Activated naive CD4-positive, alpha-beta T cell treated with anti-CD3 and anti-CD28 coated beads for 36 hours (primary cell): ENCODE results near the gene SFT2D3. TPM values are rescaled to one million over a fixed set of nuclear protein-coding genes. Genes with fewer than 3 reads are reported as not detected.

Experiments used
- CTCF ChIA-PET: fragments of 350-600 bp; sonication (Branson Sonifier 250); formaldehyde crosslinking; loops from one replicate; lab custom pipeline; 2021; ENCODE audit warnings: antibody characterized with exemption; lab: Charles Lee
- DNase-seq: peaks from one replicate; pipeline ENCODE4 v3.0.0-alpha.2; 2020
- H3K27ac Mint-ChIP-seq: one replicate; pipeline ENCODE4 v1.8.0; 2021; ENCODE audit warnings: mild to moderate bottlenecking, mixed read lengths
- H3K27me3 Mint-ChIP-seq: one replicate; pipeline ENCODE4 v1.8.0; 2021; ENCODE audit warnings: low read depth, mixed read lengths
- H3K36me3 Mint-ChIP-seq: one replicate; pipeline ENCODE4 v1.8.0; 2021; ENCODE audit warnings: low read depth, mixed read lengths
- H3K4me1 Mint-ChIP-seq: one replicate; pipeline ENCODE4 v1.8.0; 2021; ENCODE audit warnings: low read depth, mixed read lengths
- H3K4me3 Mint-ChIP-seq: one replicate; pipeline ENCODE4 v1.8.0; 2021; ENCODE audit warnings: mild to moderate bottlenecking, moderate library complexity, mixed read lengths
- H3K9me3 Mint-ChIP-seq: one replicate; pipeline ENCODE4 v1.8.0; 2021; ENCODE audit warnings: mixed read lengths
- intact Hi-C: fragments of 100-400 bp; cut with micrococcal nuclease; formaldehyde crosslinking; loops from one replicate; pipeline ENCODE4 v1.15.1; 2023
- total RNA-seq, 2 experiments: library from RNA; stranded (reverse); gene quantifications; one replicate each; pipeline ENCODE4 v1.2.3, GENCODE V29; 2021

Gene SFT2D3
- total RNA-seq, 2 experiments from 2014 or later: 3.1 to 3.3 TPM

DNA sequence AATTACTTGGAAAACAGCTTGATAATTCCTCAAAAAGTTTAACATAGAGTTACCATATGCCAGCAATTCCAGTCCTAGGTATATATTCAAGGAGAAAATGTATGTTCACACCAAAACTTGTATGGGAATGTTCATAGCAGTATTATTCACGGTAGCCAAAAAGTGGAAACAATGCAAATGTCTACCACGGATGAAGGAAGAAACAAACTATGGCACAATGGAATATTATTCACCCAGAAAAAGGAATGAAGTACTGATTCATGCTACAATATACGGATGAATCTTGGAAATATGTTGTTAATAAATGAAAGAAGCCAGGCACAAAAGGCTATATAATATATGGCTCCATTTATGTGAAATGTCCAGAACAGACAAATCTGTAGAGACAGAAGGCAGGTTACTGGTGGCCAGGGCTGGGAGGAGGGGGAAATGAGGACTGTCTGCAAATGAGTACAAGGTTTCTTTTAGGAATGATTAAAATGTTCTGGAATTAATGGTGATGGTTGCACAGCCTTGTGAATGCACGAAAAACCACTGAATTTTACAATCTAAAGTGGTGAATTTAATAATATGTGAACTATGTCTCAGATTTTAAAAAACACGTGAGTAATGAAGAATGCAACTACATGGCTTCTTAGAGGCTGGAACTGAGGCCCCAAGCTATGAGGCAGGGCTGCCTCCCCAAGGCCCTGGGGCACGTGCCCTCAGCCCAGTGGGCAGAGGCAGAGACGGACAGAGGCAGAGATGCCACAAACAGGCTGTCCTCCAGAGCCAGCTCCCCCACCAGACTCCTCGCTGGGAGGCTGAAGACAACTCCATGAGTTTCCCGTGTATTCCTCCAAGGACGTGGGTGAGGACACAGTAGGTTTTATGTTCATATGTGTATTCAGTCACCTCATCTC is 31.0 kb upstream of the SFT2D3 start:
- CTCF ChIA-PET: interaction anchor here (0.7 kb wide), 1 partner anchor 191 kb away, joined by 3 read pairs; no protein-coding TSS in a partner anchor
- Mint-ChIP-seq H3K27me3 (peaks cover 54% of the 10 kb centered on the region), H3K9me3 (no peaks in the 10 kb centered on the region), H3K27ac (no peak overlapping the region), H3K4me3 (no peak overlapping the region), H3K36me3 (no peaks in the 10 kb centered on the region), H3K4me1 (peaks cover 4% of the 10 kb centered on the region)
- no peak for DNase-seq
- intact Hi-C loops: no loop called here

DNA sequence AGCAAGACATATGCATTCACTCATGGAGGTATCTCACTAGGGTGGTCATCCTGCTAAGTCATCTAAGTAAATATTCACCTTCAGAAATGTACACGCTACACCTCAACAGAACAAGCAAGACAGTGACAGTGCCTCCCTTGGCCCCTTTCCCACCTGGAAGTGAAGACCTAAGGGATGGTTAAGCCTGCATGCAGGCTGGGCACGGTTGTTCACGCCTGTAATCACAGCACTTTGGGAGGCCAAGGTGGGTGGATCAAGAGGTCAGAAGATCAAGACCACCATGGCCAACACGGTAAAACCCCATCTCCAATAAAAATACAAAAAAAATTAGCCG is 30.4 kb upstream of the SFT2D3 start:
- Mint-ChIP-seq H3K36me3 (no peaks in the 10 kb centered on the region), H3K4me3 (no peak overlapping the region), H3K9me3 (no peaks in the 10 kb centered on the region), H3K27ac (no peak overlapping the region), H3K27me3 (peaks cover 52% of the 10 kb centered on the region), H3K4me1 (peaks cover 7% of the 10 kb centered on the region)
- DNase-seq: no peak
- CTCF ChIA-PET: interaction anchor here (0.7 kb wide), 1 partner anchor 192 kb away, joined by 3 read pairs; no protein-coding TSS in a partner anchor
- intact Hi-C loops: no loop called here

- peaks cover 10% of the 10 kb centered on the region for H3K4me1 Mint-ChIP-seq
- CTCF ChIA-PET: interaction anchor here (1.3 kb wide), 1 partner anchor 22 kb away, joined by 6 read pairs; no protein-coding TSS in a partner anchor
- H3K4me3 Mint-ChIP-seq: no peak overlapping the region
- DNase-seq: no peak
- H3K27me3 Mint-ChIP-seq: peaks cover 50% of the 10 kb centered on the region
- intact Hi-C loops: no loop called here
- no peaks in the 10 kb centered on the region for H3K9me3 Mint-ChIP-seq
- H3K36me3 Mint-ChIP-seq: no peaks in the 10 kb centered on the region
- H3K27ac Mint-ChIP-seq: no peak overlapping the region
Measured at GRCh38 chr2:127671557-127672302, 29.6 kb upstream of the SFT2D3 start.

GRCh38 chr2:127672341-127673224 is 28.7 kb upstream of the SFT2D3 start:
- CTCF ChIA-PET: interaction anchor here (1.3 kb wide), 1 partner anchor 23 kb away, joined by 6 read pairs; no protein-coding TSS in a partner anchor

GRCh38 chr2:127673291-127674069 is 27.8 kb upstream of the SFT2D3 start:
- no peaks in the 10 kb centered on the region for H3K36me3 Mint-ChIP-seq
- H3K4me3 Mint-ChIP-seq: peak overlapping the region; percentile 54
- CTCF ChIA-PET: interaction anchor here (0.6 to 1.4 kb wide), 2 partner anchors 8 to 19 kb away, joined by 3 read pairs; no protein-coding TSS in a partner anchor
- DNase-seq: no peak
- H3K4me1 Mint-ChIP-seq: peaks cover 10% of the 10 kb centered on the region
- intact Hi-C loops: no loop called here
- peaks cover 52% of the 10 kb centered on the region for H3K27me3 Mint-ChIP-seq
- no peak overlapping the region for H3K27ac Mint-ChIP-seq
- no peaks in the 10 kb centered on the region for H3K9me3 Mint-ChIP-seq

More at GRCh38 chr2:127672341-127673224, 28.7 kb upstream of the SFT2D3 start:
- no peaks in the 10 kb centered on the region for H3K36me3 Mint-ChIP-seq
- no peak overlapping the region for H3K4me3 Mint-ChIP-seq
- H3K27ac Mint-ChIP-seq: no peak overlapping the region
- DNase-seq: no peak
- peaks cover 10% of the 10 kb centered on the region for H3K4me1 Mint-ChIP-seq
- H3K27me3 Mint-ChIP-seq: peaks cover 52% of the 10 kb centered on the region
- H3K9me3 Mint-ChIP-seq: no peaks in the 10 kb centered on the region
- intact Hi-C loops: no loop called here

GRCh38 chr2:127674241-127675209 is 26.8 kb upstream of the SFT2D3 start:
- peak; percentile 30 for DNase-seq
- Mint-ChIP-seq H3K9me3 (no peaks in the 10 kb centered on the region), H3K36me3 (no peaks in the 10 kb centered on the region), H3K4me3 (peak overlapping the region; percentile 54), H3K27ac (no peak overlapping the region), H3K4me1 (peaks cover 10% of the 10 kb centered on the region), H3K27me3 (peaks cover 49% of the 10 kb centered on the region)
- intact Hi-C loops: no loop called here
- CTCF ChIA-PET: interaction anchor here (0.5 to 2.6 kb wide), 4 partner anchors 9 to 83 kb away, joined by 3 to 11 read pairs (median 3); no protein-coding TSS in a partner anchor

- Mint-ChIP-seq H3K36me3 (no peaks in the 10 kb centered on the region), H3K9me3 (no peaks in the 10 kb centered on the region), H3K27ac (no peak within 1 kb of the TSS), H3K4me3 (peak within 1 kb of the TSS; percentile 54), H3K4me1 (peaks cover 10% of the 10 kb centered on the region), H3K27me3 (peaks cover 43% of the 10 kb centered on the region)
- CTCF ChIA-PET: interaction anchor here (1.1 to 2.6 kb wide), 3 partner anchors 31 to 84 kb away, joined by 3 to 11 read pairs (median 3); no protein-coding TSS in a partner anchor
- DNase-seq: no peak
- intact Hi-C loops: no loop called here
Measured at GRCh38 chr2:127675331-127676261, 25.7 kb upstream of the SFT2D3 start, which contains the start of gene LIMS2. Gene LIMS2 (minus strand): TSS chr2:127675530. CDS start chr2:127675024, 506 bp downstream.

- Mint-ChIP-seq H3K4me1 (peaks cover 10% of the 10 kb centered on the region), H3K27me3 (peaks cover 39% of the 10 kb centered on the region), H3K4me3 (no peak overlapping the region), H3K9me3 (no peaks in the 10 kb centered on the region), H3K36me3 (no peaks in the 10 kb centered on the region), H3K27ac (no peak overlapping the region)
- CTCF ChIA-PET: interaction anchor here (1.1 to 2.6 kb wide), 2 partner anchors 36 to 86 kb away, joined by 3 to 11 read pairs; no protein-coding TSS in a partner anchor
- no peak for DNase-seq
- intact Hi-C loops: no loop called here
Measured at GRCh38 chr2:127676906-127677305, 24.4 kb upstream of the SFT2D3 start.

DNA sequence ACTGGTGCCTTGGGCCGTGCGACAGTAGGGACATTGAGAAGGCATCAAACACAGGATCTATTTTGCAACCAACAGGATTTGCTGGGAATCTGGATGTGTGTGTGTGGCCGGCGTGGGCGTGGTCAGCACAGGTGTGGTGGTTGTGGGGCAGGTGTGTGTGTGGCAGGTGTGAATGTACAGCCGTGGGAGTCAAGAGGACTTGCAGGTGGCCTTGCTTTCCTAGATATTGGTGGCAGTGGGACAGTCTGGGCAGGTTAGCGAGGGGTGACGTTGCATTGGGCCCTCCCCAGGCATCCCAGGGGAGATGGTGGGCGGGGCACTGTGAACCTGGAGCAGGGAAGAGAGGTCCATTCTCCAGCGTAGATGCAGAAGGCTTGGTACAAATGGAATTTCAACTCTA is 22.8 kb upstream of the SFT2D3 start:
- peaks cover 26% of the 10 kb centered on the region for H3K27me3 Mint-ChIP-seq
- no peak for DNase-seq
- H3K36me3 Mint-ChIP-seq: no peaks in the 10 kb centered on the region
- H3K27ac Mint-ChIP-seq: no peak overlapping the region
- no peaks in the 10 kb centered on the region for H3K9me3 Mint-ChIP-seq
- CTCF ChIA-PET: no interaction called here
- H3K4me1 Mint-ChIP-seq: peaks cover 10% of the 10 kb centered on the region
- intact Hi-C loops: no loop called here
- no peak overlapping the region for H3K4me3 Mint-ChIP-seq
